ENCODE results near the gene FKBP3. TPM values are rescaled to one million over a fixed set of nuclear protein-coding genes. Genes with fewer than 3 reads are reported as not detected.

Gene FKBP3
- total and polyA plus RNA-seq, 2 of the 8 experiments (the other 6 are each of a cell fraction or from before 2014, with no cell fraction given) = 36.0 to 149 TPM

- TF ChIP-seq, protein P1, sequence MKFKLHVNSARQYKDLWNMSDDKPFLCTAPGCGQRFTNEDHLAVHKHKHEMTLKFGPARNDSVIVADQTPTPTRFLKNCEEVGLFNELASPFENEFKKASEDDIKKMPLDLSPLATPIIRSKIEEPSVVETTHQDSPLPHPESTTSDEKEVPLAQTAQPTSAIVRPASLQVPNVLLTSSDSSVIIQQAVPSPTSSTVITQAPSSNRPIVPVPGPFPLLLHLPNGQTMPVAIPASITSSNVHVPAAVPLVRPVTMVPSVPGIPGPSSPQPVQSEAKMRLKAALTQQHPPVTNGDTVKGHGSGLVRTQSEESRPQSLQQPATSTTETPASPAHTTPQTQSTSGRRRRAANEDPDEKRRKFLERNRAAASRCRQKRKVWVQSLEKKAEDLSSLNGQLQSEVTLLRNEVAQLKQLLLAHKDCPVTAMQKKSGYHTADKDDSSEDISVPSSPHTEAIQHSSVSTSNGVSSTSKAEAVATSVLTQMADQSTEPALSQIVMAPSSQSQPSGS (IDR thresholded peaks at IDR 0.05; ENCODE audit: low read length) = no peak
- TF ChIP-seq EZH2 (IDR thresholded peaks at IDR 0.05; ENCODE audit: low read depth, low read length, severe bottlenecking) (no peak), SIRT6 (IDR thresholded peaks at IDR 0.05; ENCODE audit: low read length) (no peak), RNF2 (IDR thresholded peaks at IDR 0.05; ENCODE audit: borderline replicate concordance, low read depth, low read length, missing control alignments, poor library complexity, severe bottlenecking) (no peak), RBBP5 (IDR thresholded peaks at IDR 0.05; ENCODE audit: borderline replicate concordance, low read depth, low read length) (no peak), BRCA1 (IDR thresholded peaks at IDR 0.05; ENCODE audit: low read depth, low read length) (no peak), HDAC6 (IDR thresholded peaks at IDR 0.05; ENCODE audit: low read depth, low read length) (no peak)
Measured at GRCh38 chr14:45084946-45085346, 49.3 kb downstream of the FKBP3 start (continued).

Data from H1 (cell line).